H9 (cell line): ENCODE results near the gene DCAF7. TPM values are rescaled to one million over a fixed set of nuclear protein-coding genes. Genes with fewer than 3 reads are reported as not detected.

Source experiments
- DNase-seq: peaks from one replicate; pipeline ENCODE4 v3.0.0-alpha.2; 2017
- H2AFZ ChIP-seq: one replicate; pipeline ENCODE4 v1.6.1; 2013; ENCODE audit warnings: mild to moderate bottlenecking, low read length, control low read depth, moderate library complexity
- H2AK5ac ChIP-seq: 2 replicates; pipeline ENCODE4 v1.6.1; 2013; ENCODE audit warnings: low read length, control low read depth, mixed read lengths; ENCODE audit not compliant: insufficient read length
- H2BK120ac ChIP-seq: one replicate; pipeline ENCODE4 v1.6.1; 2013; ENCODE audit warnings: low read depth, mild to moderate bottlenecking, low read length, control low read depth, inconsistent platforms; ENCODE audit not compliant: poor library complexity, severe bottlenecking
- H2BK12ac ChIP-seq: 2 replicates; pipeline ENCODE4 v1.6.1; 2013; ENCODE audit warnings: low read length, control low read depth, mixed read lengths, low read depth; ENCODE audit not compliant: insufficient read length
- H2BK15ac ChIP-seq: 2 replicates; pipeline ENCODE4 v1.6.1; 2013; ENCODE audit warnings: low read depth, low read length, control low read depth
- H2BK20ac ChIP-seq: one replicate; pipeline ENCODE4 v1.6.1; 2013; ENCODE audit warnings: low read depth, mild to moderate bottlenecking, low read length, control low read depth, inconsistent platforms; ENCODE audit not compliant: poor library complexity, severe bottlenecking
- H2BK5ac ChIP-seq: 2 replicates; pipeline ENCODE4 v1.6.1; 2013; ENCODE audit warnings: low read length, control low read depth, mixed read lengths; ENCODE audit not compliant: insufficient read length
- H3K14ac ChIP-seq: 2 replicates; pipeline ENCODE4 v1.6.1; 2013; ENCODE audit warnings: low read length, control low read depth; ENCODE audit not compliant: insufficient read depth
- H3K18ac ChIP-seq: 2 replicates; pipeline ENCODE4 v1.6.1; 2013; ENCODE audit warnings: low read depth, mild to moderate bottlenecking, mixed read lengths, low read length, control low read depth; ENCODE audit not compliant: insufficient read length
- H3K23ac ChIP-seq: 2 replicates; pipeline ENCODE4 v1.6.1; 2013; ENCODE audit warnings: low read length, control low read depth, mixed read lengths, low read depth; ENCODE audit not compliant: insufficient read length
- H3K23me2 ChIP-seq: 2 replicates; pipeline ENCODE4 v1.6.1; 2013; ENCODE audit warnings: low read depth, mild to moderate bottlenecking, mixed read lengths, low read length, control low read depth; ENCODE audit not compliant: insufficient read length, poor library complexity, severe bottlenecking
- H3K27ac ChIP-seq: 2 replicates; pipeline ENCODE4 v1.5.1; 2013; ENCODE audit warnings: low read length, control low read depth, mixed read lengths, low read depth; ENCODE audit not compliant: insufficient read length
- H3K27me3 ChIP-seq: 2 replicates; pipeline ENCODE4 v1.6.1; 2013; ENCODE audit warnings: low read length, control low read depth, inconsistent platforms; ENCODE audit not compliant: insufficient read depth
- H3K4ac ChIP-seq: 2 replicates; pipeline ENCODE4 v1.6.1; 2013; ENCODE audit warnings: low read depth, mild to moderate bottlenecking, control low read depth, inconsistent platforms, low read length, moderate library complexity
- H3K4me1 ChIP-seq: 2 replicates; pipeline ENCODE4 v1.6.1; 2013; ENCODE audit warnings: low read length, control low read depth, inconsistent platforms; ENCODE audit not compliant: insufficient read depth
- H3K4me2 ChIP-seq: 2 replicates; pipeline ENCODE4 v1.6.1; 2013; ENCODE audit warnings: low read length, control low read depth, mixed read lengths; ENCODE audit not compliant: insufficient read length, insufficient read depth
- H3K56ac ChIP-seq: 2 replicates; pipeline ENCODE4 v1.6.1; 2013; ENCODE audit warnings: low read depth, mild to moderate bottlenecking, mixed read lengths, low read length, control low read depth; ENCODE audit not compliant: insufficient read length
- H3K79me1 ChIP-seq: 2 replicates; pipeline ENCODE4 v1.6.1; 2013; ENCODE audit warnings: low read depth, mild to moderate bottlenecking, moderate library complexity, low read length, control low read depth, inconsistent platforms; ENCODE audit not compliant: insufficient read depth, poor library complexity, severe bottlenecking
- H3K79me2 ChIP-seq: 2 replicates; pipeline ENCODE4 v1.6.1; 2013; ENCODE audit warnings: low read length, control low read depth, inconsistent platforms; ENCODE audit not compliant: insufficient read depth
- H3K9ac ChIP-seq: 2 replicates; pipeline ENCODE4 v1.6.1; 2013; ENCODE audit warnings: low read length, control low read depth, mixed read lengths; ENCODE audit not compliant: insufficient read length; ENCODE audit errors: extremely low read depth
- H3K9me3 ChIP-seq: one replicate; pipeline ENCODE4 v1.6.1; 2013; ENCODE audit warnings: low read depth, low read length, inconsistent platforms; ENCODE audit not compliant: control insufficient read depth
- H3T11ph ChIP-seq: one replicate; pipeline ENCODE4 v1.6.1; 2013; ENCODE audit warnings: mild to moderate bottlenecking, low read length, control low read depth, inconsistent platforms
- H4K20me1 ChIP-seq: one replicate; pipeline ENCODE4 v1.6.1; 2013; ENCODE audit not compliant: control insufficient read depth, insufficient read length, insufficient read depth
- H4K5ac ChIP-seq: 2 replicates; pipeline ENCODE4 v1.6.1; 2013; ENCODE audit warnings: low read depth, mild to moderate bottlenecking, mixed read lengths, low read length, control low read depth; ENCODE audit not compliant: insufficient read length
- H4K8ac ChIP-seq: replicated peaks from 2 replicates; pipeline ENCODE4 v1.6.1; 2013; ENCODE audit warnings: low read length, control low read depth, mixed read lengths, low read depth; ENCODE audit not compliant: insufficient read length
- H4K91ac ChIP-seq: 2 replicates; pipeline ENCODE4 v1.6.1; 2013; ENCODE audit warnings: low read depth, mild to moderate bottlenecking, moderate library complexity, mixed read lengths, low read length, control low read depth; ENCODE audit not compliant: insufficient read length
- H3K27ac Mint-ChIP-seq, 3 experiments: 2 replicates in 2 of 3; 3 replicates in 1 of 3; pipeline ENCODE4 v1.8.0; 2020 to 2021; ENCODE audit warnings: mixed read lengths in 3 of 3, mild to moderate bottlenecking in 1 of 3, moderate library complexity in 1 of 3
- H3K27me3 Mint-ChIP-seq: 2 replicates; pipeline ENCODE4 v1.8.0; 2021; ENCODE audit warnings: low read depth, mild to moderate bottlenecking, moderate library complexity, mixed read lengths
- H3K36me3 Mint-ChIP-seq, 3 experiments: 2 replicates in 2 of 3; 3 replicates in 1 of 3; pipeline ENCODE4 v1.8.0; 2020 to 2021; ENCODE audit warnings: low read depth in 3 of 3, mixed read lengths in 3 of 3; ENCODE audit not compliant: insufficient read depth in 1 of 3
- H3K4me1 Mint-ChIP-seq, 2 experiments: 2 replicates each; pipeline ENCODE4 v1.8.0; 2020; ENCODE audit warnings: mixed read lengths in 2 of 2
- H3K4me3 Mint-ChIP-seq, 2 experiments: 2 replicates in 1 of 2; 3 replicates in 1 of 2; pipeline ENCODE4 v1.8.0; 2020 to 2021; ENCODE audit warnings: mild to moderate bottlenecking in 2 of 2, mixed read lengths in 2 of 2, moderate library complexity in 1 of 2
- H3K9me3 Mint-ChIP-seq, 2 experiments: 2 replicates in 1 of 2; 3 replicates in 1 of 2; pipeline ENCODE4 v1.8.0; 2020; ENCODE audit warnings: mild to moderate bottlenecking in 2 of 2, mixed read lengths in 2 of 2, moderate library complexity in 1 of 2
- WGBS: extraction: QIAGEN DNeasy Blood & Tissue Kit; methylation state at CpG from one replicate; pipeline ENCODE4 v1.1.7; 2013; ENCODE audit warnings: missing lambda C conversion rate, low lambda C conversion rate, mixed read lengths; ENCODE audit not compliant: insufficient read length; ENCODE audit errors: extremely low coverage; 5-methylcytosine and 5-hydroxymethylcytosine counted together
- total RNA-seq: library from RNA; stranded (reverse); gene quantifications from 2 replicates; pipeline ENCODE4 v1.2.1, GENCODE V29; 2021
- TF ChIP-seq, protein P1 (sequence below): fragments of 200-600 bp; sonication (generic); conservative IDR thresholded peaks from 3 replicates; pipeline ENCODE4 v1.8.0; 2021; ENCODE audit warnings: antibody characterized with exemption, mild to moderate bottlenecking

DCAF7 gene
- total RNA-seq, 1 experiment from 2014 or later = 86.2 TPM

GRCh38 chr17:63519972-63520882, 30.1 kb upstream of the DCAF7 start:
- TF ChIP-seq, protein P1, sequence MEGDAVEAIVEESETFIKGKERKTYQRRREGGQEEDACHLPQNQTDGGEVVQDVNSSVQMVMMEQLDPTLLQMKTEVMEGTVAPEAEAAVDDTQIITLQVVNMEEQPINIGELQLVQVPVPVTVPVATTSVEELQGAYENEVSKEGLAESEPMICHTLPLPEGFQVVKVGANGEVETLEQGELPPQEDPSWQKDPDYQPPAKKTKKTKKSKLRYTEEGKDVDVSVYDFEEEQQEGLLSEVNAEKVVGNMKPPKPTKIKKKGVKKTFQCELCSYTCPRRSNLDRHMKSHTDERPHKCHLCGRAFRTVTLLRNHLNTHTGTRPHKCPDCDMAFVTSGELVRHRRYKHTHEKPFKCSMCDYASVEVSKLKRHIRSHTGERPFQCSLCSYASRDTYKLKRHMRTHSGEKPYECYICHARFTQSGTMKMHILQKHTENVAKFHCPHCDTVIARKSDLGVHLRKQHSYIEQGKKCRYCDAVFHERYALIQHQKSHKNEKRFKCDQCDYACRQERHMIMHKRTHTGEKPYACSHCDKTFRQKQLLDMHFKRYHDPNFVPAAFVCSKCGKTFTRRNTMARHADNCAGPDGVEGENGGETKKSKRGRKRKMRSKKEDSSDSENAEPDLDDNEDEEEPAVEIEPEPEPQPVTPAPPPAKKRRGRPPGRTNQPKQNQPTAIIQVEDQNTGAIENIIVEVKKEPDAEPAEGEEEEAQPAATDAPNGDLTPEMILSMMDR = no peak
- H3T11ph ChIP-seq = no peak overlapping the region
- H3K14ac ChIP-seq = no peak overlapping the region
- H3K4me1 Mint-ChIP-seq = peaks cover 35% of the 10 kb centered on the region in 2 experiments
- peaks cover 6% of the 10 kb centered on the region for H3K23me2 ChIP-seq
- H3K56ac ChIP-seq = no peak overlapping the region
- H3K4ac ChIP-seq = no peak overlapping the region
- H3K27ac ChIP-seq = no peak overlapping the region
- H3K4me2 ChIP-seq = no peak overlapping the region
- H3K4me3 Mint-ChIP-seq = no peak overlapping the region
- H3K27me3 Mint-ChIP-seq = peaks cover 15% of the 10 kb centered on the region
- no peak overlapping the region for H3K23ac ChIP-seq
- no peak overlapping the region for H3K18ac ChIP-seq
- no peaks in the 10 kb centered on the region for H3K27me3 ChIP-seq
- H3K9me3 Mint-ChIP-seq = no peaks in the 10 kb centered on the region
- H2AFZ ChIP-seq = no peak overlapping the region
- H2BK20ac ChIP-seq = no peak overlapping the region
- H2BK5ac ChIP-seq = no peak overlapping the region
- H4K20me1 ChIP-seq = no peaks in the 10 kb centered on the region
- no peak overlapping the region for H2AK5ac ChIP-seq
- H4K5ac ChIP-seq = no peak overlapping the region
- no peaks in the 10 kb centered on the region for H3K9me3 ChIP-seq
- no CpG with 5 or more reads among the region's 5 CpGs for WGBS
- H2BK15ac ChIP-seq = no peak overlapping the region
- H3K9ac ChIP-seq = no peak overlapping the region
- no peaks in the 10 kb centered on the region for H3K79me1 ChIP-seq
- H3K36me3 Mint-ChIP-seq = no peaks in the 10 kb centered on the region
- no peak overlapping the region for H4K8ac ChIP-seq
- no peak overlapping the region for H2BK12ac ChIP-seq
- H2BK120ac ChIP-seq = no peak overlapping the region
- H3K79me2 ChIP-seq = no peaks in the 10 kb centered on the region
- DNase-seq = no peak
- no peak overlapping the region for H4K91ac ChIP-seq
- no peak overlapping the region for H3K27ac Mint-ChIP-seq
- 0 out of 2 replicates have a peak, but pooled peaks cover 6% of the 10 kb centered on the region for H3K4me1 ChIP-seq
